Thyroid gland (tissue), 4 donors: ENCODE data around the gene CTNNA3. TPM values are rescaled to one million over a fixed set of nuclear protein-coding genes. Genes with fewer than 3 reads are reported as not detected.

Experiments used
- DNase-seq, 2 donors: peaks; one replicate each; pipeline ENCODE4 v3.0.0-alpha.2; 2019
- H3K27ac ChIP-seq, 3 donors: fragments of 200-600 bp; sonication (generic); 1 replicate in 2 of 3; 2 replicates in 1 of 3; pipeline ENCODE4 v1.5.1; 2016 to 2019; ENCODE audit warnings: mild to moderate bottlenecking in 1 of 3, moderate library complexity in 1 of 3
- H3K27me3 ChIP-seq: fragments of 200-600 bp; sonication (generic); one replicate; pipeline ENCODE4 v1.5.1; 2019
- H3K36me3 ChIP-seq, 2 donors: fragments of 200-600 bp; sonication (generic); one replicate each; pipeline ENCODE4 v1.5.1; 2016 to 2019
- H3K4me1 ChIP-seq, 2 donors: fragments of 200-600 bp; sonication (generic); one replicate each; pipeline ENCODE4 v1.5.1; 2017 to 2019
- H3K4me3 ChIP-seq, 3 donors: fragments of 200-600 bp; sonication (generic); replicated peaks in 1 of 3; 1 replicate in 2 of 3; 2 replicates in 1 of 3; pipeline ENCODE4 v1.5.1; 2016; ENCODE audit warnings: mild to moderate bottlenecking in 1 of 3
- H3K9me3 ChIP-seq: fragments of 200-600 bp; sonication (generic); one replicate; pipeline ENCODE4 v1.5.1; 2017
- POLR2A ChIP-seq, 2 donors: fragments of 450-650 bp; IDR thresholded peaks; one replicate each; pipeline ENCODE4 v1.6.1; 2017; ENCODE audit warnings: antibody characterized with exemption in 2 of 2, mild to moderate bottlenecking in 2 of 2, moderate library complexity in 1 of 2
- WGBS, 2 donors: methylation state at CpG; one replicate each; pipeline ENCODE4 v1.1.5; 2017; 5-methylcytosine and 5-hydroxymethylcytosine counted together
- intact Hi-C: fragments of 100-400 bp; cut with DNase I; formaldehyde crosslinking; loops from one replicate; pipeline ENCODE4 v1.15.1; 2023
- total RNA-seq, 4 donors: library from RNA; depleted of rRNA; stranded (reverse); fragments of >200 nt; gene quantifications; one replicate each; pipeline ENCODE4 v1.2.3, GENCODE V29; 2016
- TF ChIP-seq, protein P1 (sequence below), 6 experiments: fragments of 200-600 bp in 3 of 6; fragments of 450-650 bp in 3 of 6; sonication (generic) in 3 of 6; IDR thresholded peaks; one replicate each; pipeline ENCODE4 v1.5.1; 2016 to 2019; ENCODE audit warnings: antibody characterized with exemption in 6 of 6, mild to moderate bottlenecking in 2 of 6, inconsistent platforms in 1 of 6, moderate library complexity in 1 of 6

CTNNA3 gene
- total RNA-seq, 4 donors from 2014 or later = 0.11 to 0.79 (median 0.13) TPM; not detected in 1

GRCh38 chr10:66390926-66391325 lies 1305.1 kb downstream of the CTNNA3 start:
- Histone ChIP-seq H3K4me3 (no peak overlapping the region), H3K27me3 (no peaks in the 10 kb centered on the region), H3K4me1 (no peaks in the 10 kb centered on the region), H3K27ac (no peak overlapping the region), H3K9me3 (no peaks in the 10 kb centered on the region), H3K36me3 (no peaks in the 10 kb centered on the region)
- intact Hi-C loops = no loop called here
- DNase-seq = no peak
- 87 to 91% methylated on average over 5 of the region's 5 CpGs for WGBS, 2 donors
- TF ChIP-seq, protein P1, sequence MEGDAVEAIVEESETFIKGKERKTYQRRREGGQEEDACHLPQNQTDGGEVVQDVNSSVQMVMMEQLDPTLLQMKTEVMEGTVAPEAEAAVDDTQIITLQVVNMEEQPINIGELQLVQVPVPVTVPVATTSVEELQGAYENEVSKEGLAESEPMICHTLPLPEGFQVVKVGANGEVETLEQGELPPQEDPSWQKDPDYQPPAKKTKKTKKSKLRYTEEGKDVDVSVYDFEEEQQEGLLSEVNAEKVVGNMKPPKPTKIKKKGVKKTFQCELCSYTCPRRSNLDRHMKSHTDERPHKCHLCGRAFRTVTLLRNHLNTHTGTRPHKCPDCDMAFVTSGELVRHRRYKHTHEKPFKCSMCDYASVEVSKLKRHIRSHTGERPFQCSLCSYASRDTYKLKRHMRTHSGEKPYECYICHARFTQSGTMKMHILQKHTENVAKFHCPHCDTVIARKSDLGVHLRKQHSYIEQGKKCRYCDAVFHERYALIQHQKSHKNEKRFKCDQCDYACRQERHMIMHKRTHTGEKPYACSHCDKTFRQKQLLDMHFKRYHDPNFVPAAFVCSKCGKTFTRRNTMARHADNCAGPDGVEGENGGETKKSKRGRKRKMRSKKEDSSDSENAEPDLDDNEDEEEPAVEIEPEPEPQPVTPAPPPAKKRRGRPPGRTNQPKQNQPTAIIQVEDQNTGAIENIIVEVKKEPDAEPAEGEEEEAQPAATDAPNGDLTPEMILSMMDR (IDR thresholded peaks at IDR 0.05) = no peak
- no peak for TF ChIP-seq POLR2A (IDR thresholded peaks at IDR 0.05)

DNA sequence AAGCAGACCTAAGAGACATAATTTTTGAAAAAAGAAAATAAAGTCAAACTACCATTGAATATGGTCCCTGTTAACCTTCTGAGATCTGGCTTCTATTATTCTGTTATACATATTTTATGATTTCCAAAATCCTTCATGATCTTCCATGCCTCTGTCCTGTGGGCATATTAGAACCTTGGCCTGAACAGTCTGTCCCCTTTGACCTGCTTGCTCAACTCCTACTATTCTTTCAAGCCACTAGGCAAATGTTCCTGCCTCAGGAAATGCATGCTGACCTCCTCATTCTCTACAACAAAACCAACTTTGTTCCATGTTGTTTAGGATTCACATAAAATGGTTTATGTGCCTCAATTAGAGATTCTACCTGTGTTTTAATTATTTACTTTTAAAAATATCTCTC lies 1315.0 kb downstream of the CTNNA3 start:
- intact Hi-C loops = no loop called here
- H3K4me3 ChIP-seq = no peak overlapping the region
- DNase-seq = no peak
- TF ChIP-seq, protein P1 (IDR thresholded peaks at IDR 0.05) = no peak
- no peak for TF ChIP-seq POLR2A (IDR thresholded peaks at IDR 0.05)
- H3K4me1 ChIP-seq = no peaks in the 10 kb centered on the region
- no peak overlapping the region for H3K27ac ChIP-seq
- H3K9me3 ChIP-seq = no peaks in the 10 kb centered on the region
- H3K36me3 ChIP-seq = no peaks in the 10 kb centered on the region
- no peaks in the 10 kb centered on the region for H3K27me3 ChIP-seq

GRCh38 chr10:66378117-66378876 lies 1317.7 kb downstream of the CTNNA3 start:
- intact Hi-C loops = no loop called here
- Histone ChIP-seq H3K27me3 (no peaks in the 10 kb centered on the region), H3K4me3 (no peak overlapping the region), H3K4me1 (no peaks in the 10 kb centered on the region), H3K36me3 (no peaks in the 10 kb centered on the region), H3K27ac (no peak overlapping the region), H3K9me3 (no peaks in the 10 kb centered on the region)
- DNase-seq = no peak
- TF ChIP-seq POLR2A (IDR thresholded peaks at IDR 0.05) = no peak
- TF ChIP-seq, protein P1 (IDR thresholded peaks at IDR 0.05) = no peak
- WGBS, 2 donors = 60 to 76% methylated on average over 3 of the region's 3 CpGs

- no peak for TF ChIP-seq POLR2A (IDR thresholded peaks at IDR 0.05)
- TF ChIP-seq, protein P1 (IDR thresholded peaks at IDR 0.05) = no peak
- Histone ChIP-seq H3K9me3 (no peaks in the 10 kb centered on the region), H3K27me3 (no peaks in the 10 kb centered on the region), H3K4me3 (no peak overlapping the region), H3K27ac (no peak overlapping the region), H3K4me1 (no peaks in the 10 kb centered on the region), H3K36me3 (no peaks in the 10 kb centered on the region)
- DNase-seq = no peak
- intact Hi-C loops = no loop called here
- WGBS, 2 donors = 88 to 92% methylated on average over 2 of the region's 2 CpGs
Observed at GRCh38 chr10:66368146-66368545, 1327.8 kb downstream of the CTNNA3 start.

DNA sequence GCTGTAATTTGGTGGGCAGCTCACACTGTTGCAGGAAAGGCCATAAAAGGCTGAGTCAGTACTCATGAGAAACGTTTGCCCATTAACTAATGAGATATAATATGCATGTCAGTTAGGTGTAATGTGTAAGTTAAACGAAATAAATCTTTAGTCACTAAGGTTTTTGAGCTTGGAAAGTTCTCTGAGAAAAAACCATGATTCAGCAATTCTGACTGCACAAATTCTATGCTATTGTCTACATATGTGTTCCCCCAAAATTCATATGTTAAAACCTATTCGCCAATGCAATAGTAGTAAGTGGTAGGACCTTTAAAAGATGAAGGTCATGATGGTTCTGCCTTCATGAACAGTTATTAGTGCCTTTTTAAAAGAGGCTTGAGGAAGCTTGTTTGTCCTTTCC lies 1329.8 kb downstream of the CTNNA3 start:
- no peak for DNase-seq
- intact Hi-C loops = no loop called here
- 71 to 76% methylated on average over 3 of the region's 3 CpGs for WGBS, 2 donors
- Histone ChIP-seq H3K27ac (no peak overlapping the region), H3K9me3 (no peaks in the 10 kb centered on the region), H3K36me3 (no peaks in the 10 kb centered on the region), H3K4me3 (no peak overlapping the region), H3K4me1 (no peaks in the 10 kb centered on the region), H3K27me3 (no peaks in the 10 kb centered on the region)
- TF ChIP-seq POLR2A (IDR thresholded peaks at IDR 0.05) = no peak
- TF ChIP-seq, protein P1 (IDR thresholded peaks at IDR 0.05) = no peak
